Glomerular endothelial cell (primary cell): Measurements from ENCODE around the gene RPL10. TPM values are rescaled to one million over a fixed set of nuclear protein-coding genes. Genes with fewer than 3 reads are reported as not detected.

ENCODE experiments used
- DNase-seq: peaks from one replicate; pipeline ENCODE4 v3.0.0-alpha.2; 2011; ENCODE audit warnings: low read depth, low spot score; ENCODE audit errors: extremely low read depth
- total RNA-seq: library from RNA; depleted of rRNA; stranded (reverse); fragments of >200 nt; gene quantifications from 2 replicates; pipeline ENCODE4 v1.2.3, GENCODE V29; 2015

The RPL10 gene
- total RNA-seq, 1 donor from 2014 or later: 5,051 TPM

- peak; percentile 34 for DNase-seq
Observed at GRCh38 chrX:154428176-154429171, 30.3 kb downstream of the RPL10 start, which contains the start of gene ATP6AP1. Gene ATP6AP1, plus strand, starts transcription at chrX:154428677. Its CDS starts 16 bp downstream, at chrX:154428693.

- DNase-seq: no peak
Observed at GRCh38 chrX:154429711-154430110, 31.5 kb downstream of the RPL10 start.

GRCh38 chrX:154430479-154430878 is 32.3 kb downstream of the RPL10 start:
- DNase-seq: no peak

GRCh38 chrX:154430916-154431315 is 32.7 kb downstream of the RPL10 start:
- no peak for DNase-seq

GRCh38 chrX:154431341-154431740 is 33.2 kb downstream of the RPL10 start:
- no peak for DNase-seq

GRCh38 chrX:154432210-154432609 is 34.0 kb downstream of the RPL10 start:
- DNase-seq: no peak

- no peak for DNase-seq
Observed at GRCh38 chrX:154433605-154434004, 35.4 kb downstream of the RPL10 start.

GRCh38 chrX:154434394-154435168 is 36.4 kb downstream of the RPL10 start:
- no peak for DNase-seq

GRCh38 chrX:154435171-154435733 is 37.1 kb downstream of the RPL10 start:
- no peak for DNase-seq

- no peak for DNase-seq
Observed at GRCh38 chrX:154436374-154436982, 38.3 kb downstream of the RPL10 start.

GRCh38 chrX:154436983-154437752 is 39.0 kb downstream of the RPL10 start, which contains the start of gene GDI1:
Gene GDI1, plus strand, starts transcription at chrX:154437154. Its CDS starts 101 bp downstream, at chrX:154437255.
- no peak for DNase-seq

- no peak for DNase-seq
Observed at GRCh38 chrX:154437971-154438893, 40.1 kb downstream of the RPL10 start.

GRCh38 chrX:154439841-154440240 is 41.7 kb downstream of the RPL10 start:
- DNase-seq: no peak

GRCh38 chrX:154440623-154441357 is 42.6 kb downstream of the RPL10 start:
- DNase-seq: no peak

- DNase-seq: no peak
Observed at GRCh38 chrX:154441564-154441963, 43.4 kb downstream of the RPL10 start.

- DNase-seq: no peak
Observed at GRCh38 chrX:154441984-154442707, 44.0 kb downstream of the RPL10 start.

GRCh38 chrX:154443479-154443910 is 45.3 kb downstream of the RPL10 start:
- no peak for DNase-seq
